SK-N-SH (cell line): ENCODE measurements around the gene DNAH10. TPM values are rescaled to one million over a fixed set of nuclear protein-coding genes. Genes with fewer than 3 reads are reported as not detected.

Experiments
- CTCF ChIA-PET: fragments of 300-600, 350-600 bp; formaldehyde crosslinking; extraction: SDS; loops from one replicate; lab custom pipeline; 2021; lab: Yijun Ruan, JAX
- POLR2A ChIA-PET: fragments of 350-600 bp; sonication (Branson Sonifier 250); formaldehyde crosslinking; extraction: SDS; loops from one replicate; lab custom pipeline; 2020; ENCODE audit warnings: antibody characterized with exemption, inconsistent platforms; lab: Yijun Ruan, JAX
- DNase-seq: peaks from one replicate; pipeline ENCODE4 v3.0.0; 2012
- H2AFZ ChIP-seq: fragments of 200-600 bp; sonication (generic); 2 replicates; pipeline ENCODE4 v1.8.1; 2016; ENCODE audit warnings: antibody characterized with exemption, mild to moderate bottlenecking, low read depth
- H3F3A ChIP-seq: fragments of 200-600 bp; sonication (generic); replicated peaks from 2 replicates; pipeline ENCODE3; 2016; ENCODE audit warnings: antibody characterized with exemption, mild to moderate bottlenecking; ENCODE audit not compliant: insufficient read depth
- H3K27ac ChIP-seq, 2 experiments: fragments of 200-500 bp in 1 of 2; fragments of 200-600 bp in 1 of 2; sonication (Bioruptor generic) in 1 of 2; sonication (generic), shearing (Covaris generic) in 1 of 2; 2 replicates each; pipeline versions ENCODE4 v1.5.1 to v1.6.1; 2014 to 2016; ENCODE audit warnings: low read depth in 2 of 2, inconsistent platforms in 1 of 2, low read length in 1 of 2, mild to moderate bottlenecking in 1 of 2, mixed read lengths in 1 of 2
- H3K27me3 ChIP-seq: fragments of 200-600 bp; sonication (generic), shearing (Covaris generic); 2 replicates; pipeline ENCODE4 v1.6.1; 2016; ENCODE audit warnings: mixed run types; ENCODE audit not compliant: insufficient read depth
- H3K36me3 ChIP-seq, 2 experiments: fragments of 200-500 bp in 1 of 2; fragments of 200-600 bp in 1 of 2; sonication (Bioruptor generic) in 1 of 2; sonication (generic) in 1 of 2; replicated peaks in 1 of 2; 2 replicates each; pipeline versions ENCODE3 to v1.5.1; 2014 to 2016; ENCODE audit warnings: low read length in 1 of 2, mild to moderate bottlenecking in 1 of 2; ENCODE audit not compliant: insufficient read depth in 2 of 2, control insufficient read depth in 1 of 2
- H3K4me1 ChIP-seq, 2 experiments: fragments of 200-500 bp in 1 of 2; fragments of 200-600 bp in 1 of 2; sonication (Bioruptor generic) in 1 of 2; sonication (generic), shearing (Covaris generic) in 1 of 2; 2 replicates each; pipeline versions ENCODE4 v1.5.1 to v1.6.1; 2014 to 2016; ENCODE audit warnings: low read depth in 1 of 2, low read length in 1 of 2, mixed run types in 1 of 2; ENCODE audit not compliant: insufficient read depth in 2 of 2, control insufficient read depth in 1 of 2
- H3K4me2 ChIP-seq: fragments of 200-600 bp; sonication (generic), shearing (Covaris generic); 2 replicates; pipeline ENCODE4 v1.6.1; 2017; ENCODE audit warnings: mixed run types
- H3K4me3 ChIP-seq, 2 experiments: fragments of 200-500 bp in 1 of 2; fragments of 200-600 bp in 1 of 2; sonication (Bioruptor generic) in 1 of 2; sonication (generic), shearing (Covaris generic) in 1 of 2; 2 replicates each; pipeline versions ENCODE4 v1.5.1 to v1.8.1; 2014 to 2016; ENCODE audit warnings: low read depth in 2 of 2, inconsistent platforms in 1 of 2, low read length in 1 of 2, mild to moderate bottlenecking in 1 of 2, mixed read lengths in 1 of 2, moderate library complexity in 1 of 2
- H3K79me2 ChIP-seq: fragments of 200-600 bp; sonication (generic); 2 replicates; pipeline ENCODE4 v1.8.1; 2017; ENCODE audit warnings: mild to moderate bottlenecking; ENCODE audit not compliant: insufficient read depth
- H3K9ac ChIP-seq: fragments of 200-600 bp; sonication (generic); 2 replicates; pipeline ENCODE4 v1.6.1; 2017; ENCODE audit warnings: mixed run types
- H3K9me2 ChIP-seq: fragments of 200-600 bp; sonication (generic); 2 replicates; pipeline ENCODE4 v1.6.1; 2017; ENCODE audit warnings: mixed run types
- H3K9me3 ChIP-seq: fragments of 200-600 bp; sonication (generic); 2 replicates; pipeline ENCODE4 v1.6.1; 2017; ENCODE audit warnings: mixed run types, mild to moderate bottlenecking, moderate library complexity
- H4K20me1 ChIP-seq: fragments of 200-600 bp; sonication (generic); 2 replicates; pipeline ENCODE4 v1.6.1; 2017; ENCODE audit warnings: mild to moderate bottlenecking, mixed run types; ENCODE audit not compliant: insufficient read depth
- CHD2 ChIP-seq: fragments of 150-350 bp; IDR thresholded peaks from 2 replicates; pipeline ENCODE4 v1.6.1; 2018; ENCODE audit warnings: low read length; ENCODE audit not compliant: partially characterized antibody
- CTCF ChIP-seq: fragments of 200-600 bp; sonication (generic); IDR thresholded peaks from 2 replicates; pipeline ENCODE4 v1.6.1; 2017; ENCODE audit warnings: antibody characterized with exemption, mild to moderate bottlenecking, moderate library complexity
- ELF1 ChIP-seq: IDR thresholded peaks from 2 replicates; pipeline ENCODE4 v1.4.0; 2012
- EP300 ChIP-seq, 2 experiments: IDR thresholded peaks; 2 replicates each; pipeline versions ENCODE4 v1.4.0 to v1.6.1; 2012; ENCODE audit warnings: borderline replicate concordance in 1 of 2, low read depth in 1 of 2, low read length in 1 of 2
- FOSL2 ChIP-seq: IDR thresholded peaks from 2 replicates; pipeline ENCODE4 v1.4.0; 2012; ENCODE audit warnings: low read depth, mild to moderate bottlenecking, moderate library complexity, borderline replicate concordance
- GATA2 ChIP-seq: sonication (generic); formaldehyde crosslinking; IDR thresholded peaks from 2 replicates; pipeline ENCODE4 v1.5.0; 2020; ENCODE audit warnings: mild to moderate bottlenecking, missing genetic modification reagents
- MAX ChIP-seq: IDR thresholded peaks from 2 replicates; pipeline ENCODE4 v1.4.0; 2012; ENCODE audit warnings: low read depth
- MEF2A ChIP-seq: IDR thresholded peaks from 2 replicates; pipeline ENCODE4 v1.4.0; 2012; ENCODE audit warnings: low read depth, borderline replicate concordance
- MXI1 ChIP-seq: IDR thresholded peaks from 2 replicates; pipeline ENCODE4 v1.6.1; 2012; ENCODE audit warnings: mild to moderate bottlenecking, low read depth, low read length, improper control_type of control experiment
- NRF1 ChIP-seq: IDR thresholded peaks from 2 replicates; pipeline ENCODE4 v1.6.1; 2012; ENCODE audit warnings: low read depth, mild to moderate bottlenecking, low read length
- POLR2AphosphoS5 ChIP-seq: IDR thresholded peaks from 2 replicates; pipeline ENCODE4 v1.6.1; 2012; ENCODE audit warnings: low read depth, low read length
- RCOR1 ChIP-seq: fragments of 150-350 bp; IDR thresholded peaks from 2 replicates; pipeline ENCODE4 v1.6.1; 2017; ENCODE audit warnings: antibody characterized with exemption, low read length
- REST ChIP-seq: IDR thresholded peaks from 2 replicates; pipeline ENCODE4 v1.6.1; 2012; ENCODE audit warnings: mild to moderate bottlenecking, low read depth, low read length, moderate library complexity
- SMC3 ChIP-seq: IDR thresholded peaks from 2 replicates; pipeline ENCODE4 v1.6.1; 2012; ENCODE audit warnings: low read depth, low read length, improper control_type of control experiment
- TAF1 ChIP-seq: IDR thresholded peaks from 2 replicates; pipeline ENCODE4 v1.6.1; 2012; ENCODE audit warnings: low read depth, mild to moderate bottlenecking, low read length, moderate library complexity, borderline replicate concordance
- TEAD4 ChIP-seq: IDR thresholded peaks from 2 replicates; pipeline ENCODE4 v1.4.0; 2012; ENCODE audit warnings: mild to moderate bottlenecking, borderline replicate concordance; ENCODE audit not compliant: insufficient read depth
- USF1 ChIP-seq: IDR thresholded peaks from 2 replicates; pipeline ENCODE4 v1.4.0; 2012; ENCODE audit warnings: low read depth, borderline replicate concordance
- WGBS: methylation state at CpG from one replicate; pipeline ENCODE4 v1.1.6; 2017; ENCODE audit warnings: low lambda C conversion rate; 5-methylcytosine and 5-hydroxymethylcytosine counted together
- polyA plus RNA-seq, 3 experiments: library from polyadenylated mRNA; depleted of rRNA; stranded (reverse); fragments of >200 nt; gene quantifications; 2 replicates each; pipeline ENCODE4 v1.2.3, GENCODE V29; 2012

The DNAH10 gene
- polyA plus RNA-seq, 1 of the 3 experiments (the other 2 are of a cell fraction), result 0.13 TPM

- no peak for TF ChIP-seq MAX
- no peak for TF ChIP-seq ELF1
- no peak for TF ChIP-seq RCOR1
- no peak for TF ChIP-seq MEF2A
- no peak for TF ChIP-seq POLR2AphosphoS5
- TF ChIP-seq NRF1, result no peak
- no peak for TF ChIP-seq TEAD4
- TF ChIP-seq USF1, result no peak
- TF ChIP-seq GATA2 (CRISPR knock-in tag), result no peak
- TF ChIP-seq SMC3, result no peak
- no peak for TF ChIP-seq TAF1
These were observed 196.8 kb downstream of the DNAH10 start (continued) for GRCh38 chr12:123958876-123959275.

- H2AFZ ChIP-seq, result no peak overlapping the region
- no peaks in the 10 kb centered on the region for H3K9me3 ChIP-seq
- peaks cover 0 to 19% of the 10 kb centered on the region in 2 experiments; a peak in 2 of 4 replicates for H3K4me1 ChIP-seq
- POLR2A ChIA-PET, result interaction anchor here (1.1 kb wide), 1 partner anchor 12 kb away, joined by 3 read pairs; no protein-coding TSS in a partner anchor
- WGBS, result 94% methylated on average over 9 of the region's 9 CpGs
- no peaks in the 10 kb centered on the region for H3K27me3 ChIP-seq
- no peak overlapping the region for H3K9ac ChIP-seq
- no peak overlapping the region for H3K4me2 ChIP-seq
- DNase-seq, result no peak
- no peak overlapping the region for H3K4me3 ChIP-seq
- H3K9me2 ChIP-seq, result no peaks in the 10 kb centered on the region
- H4K20me1 ChIP-seq, result peaks cover 4% of the 10 kb centered on the region; the same call in 1 of the 2 replicates
- no peak for TF ChIP-seq FOSL2
- H3K79me2 ChIP-seq, result peaks cover 44% of the 10 kb centered on the region
- H3F3A ChIP-seq, result no peaks in the 10 kb centered on the region
- CTCF ChIA-PET, result interaction anchor here (1.2 to 1.8 kb wide), 2 partner anchors 23 to 24 kb away, joined by 3 to 5 read pairs; no protein-coding TSS in a partner anchor
- peaks cover 0 to 3% of the 10 kb centered on the region in 2 experiments for H3K36me3 ChIP-seq
- no peak overlapping the region for H3K27ac ChIP-seq
These were observed 198.1 kb downstream of the DNAH10 start for GRCh38 chr12:123960029-123960735.

GRCh38 chr12:123960856-123961255, 198.8 kb downstream of the DNAH10 start:
- WGBS, result 80% methylated on average over 4 of the region's 4 CpGs
- no peak overlapping the region for H3K4me3 ChIP-seq
- ChIA-PET CTCF (interaction anchor here (1.2 to 1.8 kb wide), 2 partner anchors 23 to 24 kb away, joined by 3 to 5 read pairs; no protein-coding TSS in a partner anchor), POLR2A (interaction anchor here (1.1 kb wide), 1 partner anchor 11 kb away, joined by 3 read pairs; no protein-coding TSS in a partner anchor)
- no peaks in the 10 kb centered on the region for H3K9me2 ChIP-seq
- H2AFZ ChIP-seq, result no peak overlapping the region
- peaks cover 51% of the 10 kb centered on the region for H3K79me2 ChIP-seq
- no peaks in the 10 kb centered on the region for H3K9me3 ChIP-seq
- peaks cover 4% of the 10 kb centered on the region; the same call in 1 of the 2 replicates for H4K20me1 ChIP-seq
- peaks cover 3 to 5% of the 10 kb centered on the region in 2 experiments for H3K36me3 ChIP-seq
- H3K27me3 ChIP-seq, result no peaks in the 10 kb centered on the region
- peaks cover 0 to 19% of the 10 kb centered on the region in 2 experiments; a peak in 2 of 4 replicates for H3K4me1 ChIP-seq
- no peak overlapping the region for H3K4me2 ChIP-seq
- H3K27ac ChIP-seq, result no peak overlapping the region
- no peaks in the 10 kb centered on the region for H3F3A ChIP-seq
- no peak for DNase-seq
- no peak overlapping the region for H3K9ac ChIP-seq
- TF ChIP-seq REST, result no peak
- TF ChIP-seq CHD2, result no peak
- no peak for TF ChIP-seq MXI1
- TF ChIP-seq EP300 (IDR thresholded peaks at IDR 0.05; ENCODE audit: borderline replicate concordance in 1 of 2, low read depth in 1 of 2, low read length in 1 of 2), result no peak
- TF ChIP-seq RCOR1, result no peak
- no peak for TF ChIP-seq POLR2AphosphoS5
- no peak for TF ChIP-seq NRF1
- no peak for TF ChIP-seq CTCF
